Astrocyte of the cerebellum (primary cell): ENCODE data around the gene MID1.

Source experiments
- DNase-seq: peaks from one replicate; pipeline ENCODE4 v3.0.0-alpha.2; 2011; ENCODE audit warnings: low read depth
- H3K4me3 ChIP-seq: 2 replicates; pipeline ENCODE4 v1.5.1; 2011; ENCODE audit warnings: mild to moderate bottlenecking, low read depth, low read length, moderate library complexity
- in situ Hi-C: cut with HindIII; loops from 2 replicates; pipeline ENCODE4 v1.10.0; 2017; ENCODE audit warnings: low sequenced_read_pairs
- TF ChIP-seq, protein P1 (sequence below): IDR thresholded peaks from 2 replicates; pipeline ENCODE4 v1.5.1; 2012; ENCODE audit warnings: low read length, low read depth, moderate library complexity, mild to moderate bottlenecking; ENCODE audit errors: missing control alignments

MID1 gene

DNA sequence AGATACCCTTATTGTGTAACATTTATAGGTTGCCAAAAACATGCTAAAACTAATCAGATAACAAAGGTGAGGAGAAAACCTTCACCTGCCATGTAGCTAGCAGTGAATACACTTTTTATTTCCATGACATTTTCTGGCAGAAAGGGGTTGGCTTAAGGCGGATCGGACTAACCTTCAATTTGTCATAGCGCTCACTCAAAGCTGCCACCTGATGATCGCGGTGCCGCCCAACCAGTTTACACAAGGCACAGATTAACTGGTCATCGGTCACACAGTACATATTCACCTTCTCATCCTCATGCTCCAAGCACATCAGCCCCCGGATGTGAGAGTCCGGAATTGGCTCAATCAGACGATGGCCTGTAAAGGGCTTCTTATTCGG is 53.7 kb downstream of the MID1 start:
- in situ Hi-C loops, result no loop called here
- DNase-seq, result no peak
- TF ChIP-seq, protein P1, sequence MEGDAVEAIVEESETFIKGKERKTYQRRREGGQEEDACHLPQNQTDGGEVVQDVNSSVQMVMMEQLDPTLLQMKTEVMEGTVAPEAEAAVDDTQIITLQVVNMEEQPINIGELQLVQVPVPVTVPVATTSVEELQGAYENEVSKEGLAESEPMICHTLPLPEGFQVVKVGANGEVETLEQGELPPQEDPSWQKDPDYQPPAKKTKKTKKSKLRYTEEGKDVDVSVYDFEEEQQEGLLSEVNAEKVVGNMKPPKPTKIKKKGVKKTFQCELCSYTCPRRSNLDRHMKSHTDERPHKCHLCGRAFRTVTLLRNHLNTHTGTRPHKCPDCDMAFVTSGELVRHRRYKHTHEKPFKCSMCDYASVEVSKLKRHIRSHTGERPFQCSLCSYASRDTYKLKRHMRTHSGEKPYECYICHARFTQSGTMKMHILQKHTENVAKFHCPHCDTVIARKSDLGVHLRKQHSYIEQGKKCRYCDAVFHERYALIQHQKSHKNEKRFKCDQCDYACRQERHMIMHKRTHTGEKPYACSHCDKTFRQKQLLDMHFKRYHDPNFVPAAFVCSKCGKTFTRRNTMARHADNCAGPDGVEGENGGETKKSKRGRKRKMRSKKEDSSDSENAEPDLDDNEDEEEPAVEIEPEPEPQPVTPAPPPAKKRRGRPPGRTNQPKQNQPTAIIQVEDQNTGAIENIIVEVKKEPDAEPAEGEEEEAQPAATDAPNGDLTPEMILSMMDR, result no peak
- H3K4me3 ChIP-seq, result no peak overlapping the region

DNA sequence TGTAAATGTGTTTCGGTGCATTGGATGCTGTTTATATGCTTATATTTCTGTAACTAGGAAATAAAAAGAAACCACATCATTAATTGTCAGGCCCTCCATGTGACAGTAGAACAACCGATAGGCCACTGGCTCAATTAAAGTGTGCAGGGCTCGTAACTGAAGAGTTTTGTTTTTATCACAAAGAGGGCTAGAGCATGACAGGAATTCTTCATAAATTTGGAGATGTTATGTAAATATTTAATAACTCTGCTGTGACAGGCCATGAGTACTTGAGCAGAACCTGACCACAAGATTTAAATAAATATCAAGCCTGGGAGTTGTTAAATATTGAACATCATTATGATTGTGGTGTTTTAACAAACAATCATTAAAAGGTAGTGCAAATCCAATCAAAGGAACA is 55.9 kb downstream of the MID1 start:
- in situ Hi-C loops, result no loop called here
- H3K4me3 ChIP-seq, result no peak overlapping the region
- TF ChIP-seq, protein P1, result no peak
- DNase-seq, result no peak

DNA sequence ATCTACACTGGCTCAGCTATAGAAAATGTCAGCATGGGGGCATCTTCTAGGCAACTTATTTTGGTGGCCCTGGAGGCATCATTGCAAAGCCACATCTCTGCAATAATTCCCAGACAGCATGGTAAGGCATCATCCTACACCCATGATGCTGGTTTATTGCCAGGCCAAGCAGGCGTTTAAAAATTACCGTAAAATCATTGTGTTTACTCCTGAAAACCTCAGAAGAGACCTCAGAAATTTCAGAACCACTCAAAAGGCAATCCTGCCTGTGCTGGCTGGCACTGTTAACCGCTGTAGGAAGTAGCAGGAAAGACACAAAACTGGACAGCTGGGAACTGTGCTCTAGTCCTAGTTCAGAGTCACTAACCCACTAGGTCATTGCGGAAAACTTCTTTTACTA is 63.2 kb downstream of the MID1 start:
- in situ Hi-C loops, result no loop called here

DNA sequence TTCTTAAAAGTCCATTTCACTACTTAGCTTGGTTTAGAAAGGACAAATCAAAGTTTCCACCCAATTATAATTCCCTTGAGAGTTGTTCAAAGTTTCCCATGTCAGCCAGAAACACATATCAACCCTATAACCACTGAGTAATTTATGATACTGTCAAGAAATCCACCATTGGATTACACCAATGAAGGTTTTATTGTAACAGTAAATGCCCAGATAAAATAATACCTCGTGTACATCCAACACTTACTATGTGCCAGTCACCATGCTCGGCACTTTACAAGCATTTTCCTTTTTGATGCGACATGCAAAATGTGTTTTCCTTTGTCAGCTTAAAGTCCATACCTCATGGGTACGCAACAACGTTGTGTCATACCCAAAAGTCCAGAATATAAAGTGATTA is 64.0 kb downstream of the MID1 start:
- H3K4me3 ChIP-seq, result no peak overlapping the region
- in situ Hi-C loops, result no loop called here
- TF ChIP-seq, protein P1, result no peak
- DNase-seq, result no peak

More for the DNA sequence above, 63.2 kb downstream of the MID1 start:
- no peak overlapping the region for H3K4me3 ChIP-seq
- DNase-seq, result peak; percentile 34
- TF ChIP-seq, protein P1, result no peak

DNA sequence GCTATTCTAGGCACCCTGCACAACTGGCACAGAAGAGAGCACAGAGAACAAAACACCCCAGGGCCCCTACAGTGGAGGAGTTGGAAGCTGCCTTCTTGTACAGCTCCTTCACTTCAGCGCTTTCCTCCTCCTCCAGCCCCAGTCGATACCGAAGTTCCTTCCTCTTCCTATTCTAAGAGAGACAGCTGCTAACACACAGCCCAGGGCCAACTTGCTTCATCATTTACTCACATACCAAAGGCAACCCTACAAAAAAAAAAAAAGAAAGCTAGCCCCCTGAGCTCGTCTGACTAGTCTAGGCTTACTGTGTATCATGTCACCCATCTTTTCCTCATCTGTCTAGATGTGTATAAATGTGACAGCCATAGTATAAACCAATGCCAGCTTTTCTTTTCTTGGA is 64.5 kb downstream of the MID1 start:
- TF ChIP-seq, protein P1, result no peak
- in situ Hi-C loops, result no loop called here
- no peak overlapping the region for H3K4me3 ChIP-seq
- no peak for DNase-seq

DNA sequence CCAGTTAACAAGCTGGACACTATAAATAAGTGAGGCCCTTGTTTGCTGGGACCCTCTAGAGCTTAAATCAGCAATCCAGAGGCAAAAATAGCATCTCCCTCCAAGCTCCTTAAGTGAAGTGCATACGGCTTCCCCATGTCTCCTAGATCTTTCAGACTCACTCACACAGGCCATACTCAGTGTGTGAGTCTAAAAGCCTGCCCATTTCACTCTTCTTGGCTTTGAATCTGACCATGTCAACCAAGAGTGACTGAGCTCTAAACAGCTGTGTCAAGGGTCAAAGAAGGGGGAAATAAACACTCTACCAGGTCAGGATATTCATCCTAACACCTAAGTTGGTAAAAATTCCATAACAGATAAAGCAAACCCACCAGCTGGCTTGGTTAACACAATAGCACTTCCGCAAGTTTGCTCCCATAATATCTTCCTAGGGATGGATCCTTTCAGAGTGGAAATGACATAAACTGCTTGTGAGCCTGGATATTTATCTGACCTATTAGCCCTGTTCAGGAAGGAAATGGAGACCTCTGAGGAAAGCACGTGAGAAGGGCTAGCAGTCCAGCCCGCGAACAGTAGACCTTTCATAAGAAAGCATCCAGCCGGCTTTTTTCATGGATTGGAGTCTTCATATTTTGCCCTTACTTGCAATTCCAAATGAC is 65.6 kb downstream of the MID1 start:
- no peak overlapping the region for H3K4me3 ChIP-seq
- in situ Hi-C loops, result no loop called here
- DNase-seq, result no peak
- TF ChIP-seq, protein P1, result no peak

DNA sequence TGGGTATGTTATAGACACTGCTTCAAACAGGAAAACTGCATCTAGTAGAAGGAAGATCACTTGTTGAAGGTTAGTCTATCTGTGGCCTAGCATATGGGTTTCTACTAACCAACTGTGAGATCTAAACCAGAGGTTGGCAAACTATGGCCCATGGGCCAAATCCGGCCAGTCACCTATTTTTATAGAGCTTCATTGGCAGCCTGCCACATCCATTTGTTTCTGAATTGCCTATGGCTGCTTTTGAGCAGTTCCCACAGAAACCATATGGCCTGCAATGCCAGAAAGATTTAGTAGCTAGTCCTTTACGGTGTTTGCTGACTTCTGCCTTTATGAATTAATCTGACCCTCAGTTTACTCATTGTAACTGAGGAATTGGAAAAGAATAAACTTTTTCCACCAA is 71.1 kb downstream of the MID1 start:
- no peak for DNase-seq
- in situ Hi-C loops, result no loop called here
- no peak overlapping the region for H3K4me3 ChIP-seq
- TF ChIP-seq, protein P1, result no peak
